ENCODE data around the gene ARHGAP45. TPM values are rescaled to one million over a fixed set of nuclear protein-coding genes. Genes with fewer than 3 reads are reported as not detected.

ARHGAP45 gene
- total and polyA plus RNA-seq, 4 donors, result 3.3 to 27.5 (median 9.7) TPM

DNA sequence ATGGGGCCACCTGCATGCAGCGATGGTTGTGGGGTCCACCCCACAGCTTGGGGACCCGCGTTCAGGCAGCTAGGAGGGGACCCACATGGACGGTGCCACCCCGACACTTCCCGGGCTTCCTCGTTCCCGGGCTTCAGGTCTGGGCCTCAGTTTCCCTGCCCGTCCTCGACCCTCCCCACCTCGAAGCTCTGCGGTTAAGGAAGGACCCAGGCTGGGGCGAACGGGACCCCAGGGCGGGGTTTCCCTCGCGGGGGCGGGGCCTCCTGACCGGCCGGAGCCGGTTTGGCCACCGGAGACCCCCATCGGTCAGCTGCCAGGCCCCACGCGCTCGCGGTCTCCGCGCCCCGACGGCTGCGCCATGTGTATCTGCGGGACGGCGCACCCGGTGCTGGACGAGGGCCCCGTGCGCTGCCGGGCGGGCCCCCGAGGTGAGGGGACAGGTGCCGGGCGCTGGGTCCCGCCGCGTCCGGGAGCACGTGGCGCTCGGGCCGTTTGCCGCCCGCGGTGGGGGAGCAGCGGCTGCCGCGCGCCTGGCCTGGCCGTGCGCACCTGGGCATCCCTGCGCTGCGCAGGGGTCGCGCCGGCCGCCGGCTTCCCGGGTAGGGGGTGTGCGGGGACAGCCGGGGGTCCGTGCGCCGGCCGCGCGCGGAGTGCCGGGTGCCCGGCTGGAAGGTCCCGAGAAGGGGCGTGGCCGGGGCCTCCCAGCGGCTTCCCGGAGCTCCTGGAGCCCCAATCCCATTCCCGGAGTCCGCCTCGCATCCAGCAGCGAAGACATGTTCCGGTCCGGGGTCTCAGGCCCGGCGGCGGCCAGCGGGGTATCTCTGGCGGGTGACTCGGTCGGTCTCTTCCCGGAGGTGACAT, 4.2 kb downstream of the ARHGAP45 start:
- TF ChIP-seq TAF1 (conservative IDR thresholded peaks at IDR 0.05) (no peak), HNF4A (conservative IDR thresholded peaks at IDR 0.05) (no peak)
- Histone ChIP-seq H3K4me3 (ENCODE audit: low read depth in 1 of 3, low read length in 3 of 3) (no peak overlapping the region), H3K27me3 (ENCODE audit: control insufficient read depth in 4 of 4, insufficient read depth in 4 of 4, low read length in 3 of 4) (peaks cover 0 to 7% (median 2%) of the 10 kb centered on the region in 4 donors), H3K36me3 (ENCODE audit: control insufficient read depth in 4 of 4, insufficient read depth in 3 of 4, low read depth in 1 of 4, low read length in 3 of 4) (peaks cover 0 to 1% (median 0%) of the 10 kb centered on the region in 4 donors), H3K9ac (ENCODE audit: low read depth in 1 of 2, low read length in 2 of 2) (no peak overlapping the region), H3K9me3 (ENCODE audit: control insufficient read depth in 4 of 4, low read length in 3 of 4) (no peaks in the 10 kb centered on the region), H3K27ac (ENCODE audit: low read depth in 1 of 2, low read length in 2 of 2) (no peak overlapping the region), H3K4me1 (ENCODE audit: control insufficient read depth in 4 of 4, insufficient read depth in 4 of 4, low read length in 3 of 4) (peaks cover 2 to 38% (median 14%) of the 10 kb centered on the region in 4 donors)
- 27% methylated on average over 99 of the region's 99 CpGs for WGBS
- DNase-seq (ENCODE audit: low spot score), result no peak

DNA sequence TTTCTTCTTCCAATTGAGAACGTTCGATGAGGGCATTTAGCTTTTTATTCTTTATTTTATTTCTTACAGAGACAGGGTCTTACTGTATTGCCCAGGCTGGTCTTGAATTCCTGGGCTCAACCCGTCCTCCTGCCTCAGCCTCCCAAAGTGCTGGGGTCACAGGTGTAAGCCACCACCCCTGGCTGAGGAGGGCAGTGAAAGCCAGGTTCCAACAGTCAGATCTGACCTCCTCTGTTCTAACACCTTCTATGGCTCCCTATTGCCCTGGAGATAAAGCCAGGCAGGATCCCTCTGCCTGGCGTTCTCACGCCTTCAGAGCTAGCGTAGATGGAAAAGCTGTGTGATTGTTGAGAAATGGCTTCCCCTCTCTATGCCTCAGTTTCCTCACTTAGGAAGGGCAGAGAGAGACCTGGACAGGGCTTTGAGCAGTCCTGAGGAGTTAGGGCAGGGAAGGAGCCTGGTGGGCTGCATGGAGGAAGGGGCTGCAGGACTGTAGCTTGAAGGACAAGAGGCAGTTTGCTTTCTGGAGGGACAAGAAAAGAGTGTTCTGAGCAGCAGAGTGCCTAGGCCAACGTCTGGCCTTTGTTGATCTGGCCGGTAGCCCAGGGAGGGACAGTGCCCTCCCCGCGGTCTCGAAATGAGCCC, 5.5 kb downstream of the ARHGAP45 start:
- H3K4me3 ChIP-seq (ENCODE audit: low read depth in 1 of 3, low read length in 3 of 3), result no peak overlapping the region
- H3K27me3 ChIP-seq (ENCODE audit: control insufficient read depth in 4 of 4, insufficient read depth in 4 of 4, low read length in 3 of 4), result peaks cover 0 to 7% (median 2%) of the 10 kb centered on the region in 4 donors
- no peak overlapping the region for H3K27ac ChIP-seq (ENCODE audit: low read depth in 1 of 2, low read length in 2 of 2)
- 79% methylated on average over 11 of the region's 11 CpGs for WGBS
- DNase-seq (ENCODE audit: low spot score), result no peak
- H3K36me3 ChIP-seq (ENCODE audit: control insufficient read depth in 4 of 4, insufficient read depth in 3 of 4, low read depth in 1 of 4, low read length in 3 of 4), result peaks cover 0 to 1% (median 0%) of the 10 kb centered on the region in 4 donors
- no peak for TF ChIP-seq JUND (IDR thresholded peaks at IDR 0.05)
- TF ChIP-seq FOXA1 (IDR thresholded peaks at IDR 0.05), result no peak
- no peak for TF ChIP-seq HNF4G (IDR thresholded peaks at IDR 0.05)
- TF ChIP-seq TAF1 (conservative IDR thresholded peaks at IDR 0.05), result no peak
- no peak for TF ChIP-seq CTCF (IDR thresholded peaks at IDR 0.05; ENCODE audit: low read depth, low read length, missing input control)
- H3K4me1 ChIP-seq (ENCODE audit: control insufficient read depth in 4 of 4, insufficient read depth in 4 of 4, low read length in 3 of 4), result peaks cover 7 to 32% (median 16%) of the 10 kb centered on the region in 4 donors
- no peaks in the 10 kb centered on the region for H3K9me3 ChIP-seq (ENCODE audit: control insufficient read depth in 4 of 4, low read length in 3 of 4)
- H3K9ac ChIP-seq (ENCODE audit: low read depth in 1 of 2, low read length in 2 of 2), result no peak overlapping the region

DNA sequence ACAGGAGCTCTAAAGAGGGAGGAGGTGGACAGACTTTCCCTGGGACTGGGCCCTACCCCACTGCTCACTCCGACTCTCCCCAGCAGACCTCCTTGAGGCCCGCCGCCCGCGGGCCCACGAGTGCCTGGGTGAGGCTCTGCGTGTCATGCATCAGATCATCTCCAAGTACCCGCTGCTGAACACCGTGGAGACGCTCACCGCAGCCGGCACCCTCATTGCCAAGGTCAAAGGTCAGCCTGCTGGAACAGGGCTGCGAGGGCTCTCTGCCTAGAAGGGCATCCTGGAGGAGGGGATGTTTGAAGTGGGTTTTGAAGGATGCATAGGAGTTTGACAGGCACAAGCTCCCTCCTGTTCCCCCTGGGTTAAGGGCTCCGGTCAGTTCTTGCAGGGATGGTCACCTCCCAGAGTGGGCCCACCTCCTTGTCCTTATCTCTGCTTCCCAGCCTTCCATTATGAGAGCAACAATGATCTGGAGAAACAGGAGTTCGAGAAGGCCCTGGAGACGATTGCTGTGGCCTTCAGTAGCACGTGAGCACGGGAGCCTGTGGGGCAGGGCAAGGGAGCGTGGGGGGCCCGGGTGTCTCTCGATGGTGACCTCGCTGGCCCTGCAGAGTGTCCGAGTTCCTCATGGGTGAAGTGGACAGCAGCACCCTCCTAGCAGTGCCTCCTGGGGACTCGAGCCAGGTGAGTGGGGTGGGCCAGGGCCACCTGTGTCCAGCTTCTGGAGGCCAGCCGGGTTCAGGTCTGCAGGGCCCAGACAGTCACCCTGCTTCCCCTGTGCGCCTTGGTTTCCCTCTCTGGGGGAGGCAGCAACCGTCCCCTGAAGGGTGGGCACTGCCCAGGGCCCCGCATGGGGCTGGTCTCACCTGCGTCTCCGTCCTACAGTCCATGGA, 6.3 kb downstream of the ARHGAP45 start:
- peaks cover 7 to 33% (median 16%) of the 10 kb centered on the region in 4 donors for H3K4me1 ChIP-seq (ENCODE audit: control insufficient read depth in 4 of 4, insufficient read depth in 4 of 4, low read length in 3 of 4)
- H3K27me3 ChIP-seq (ENCODE audit: control insufficient read depth in 4 of 4, insufficient read depth in 4 of 4, low read length in 3 of 4), result peaks cover 0 to 7% (median 2%) of the 10 kb centered on the region in 4 donors
- H3K9me3 ChIP-seq (ENCODE audit: control insufficient read depth in 4 of 4, low read length in 3 of 4), result no peaks in the 10 kb centered on the region
- DNase-seq (ENCODE audit: low spot score), result no peak
- 84% methylated on average over 30 of the region's 30 CpGs for WGBS
- H3K9ac ChIP-seq (ENCODE audit: low read depth in 1 of 2, low read length in 2 of 2), result no peak overlapping the region
- H3K36me3 ChIP-seq (ENCODE audit: control insufficient read depth in 4 of 4, insufficient read depth in 3 of 4, low read depth in 1 of 4, low read length in 3 of 4), result peaks cover 0 to 1% (median 0%) of the 10 kb centered on the region in 4 donors
- no peak overlapping the region for H3K4me3 ChIP-seq (ENCODE audit: low read depth in 1 of 3, low read length in 3 of 3)
- no peak for TF ChIP-seq FOXA2 (IDR thresholded peaks at IDR 0.05)
- TF ChIP-seq REST (IDR thresholded peaks at IDR 0.05), result no peak
- TF ChIP-seq RXRA (IDR thresholded peaks at IDR 0.05), result no peak
- no peak for TF ChIP-seq ZBTB33 (IDR thresholded peaks at IDR 0.05)
- TF ChIP-seq SP1 (IDR thresholded peaks at IDR 0.05), result no peak
- TF ChIP-seq, protein P1, sequence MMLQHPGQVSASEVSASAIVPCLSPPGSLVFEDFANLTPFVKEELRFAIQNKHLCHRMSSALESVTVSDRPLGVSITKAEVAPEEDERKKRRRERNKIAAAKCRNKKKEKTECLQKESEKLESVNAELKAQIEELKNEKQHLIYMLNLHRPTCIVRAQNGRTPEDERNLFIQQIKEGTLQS (IDR thresholded peaks at IDR 0.05), result no peak
- TF ChIP-seq JUND (IDR thresholded peaks at IDR 0.05), result no peak
- TF ChIP-seq NR2F2 (IDR thresholded peaks at IDR 0.05), result no peak
- TF ChIP-seq TAF1 (conservative IDR thresholded peaks at IDR 0.05), result no peak
- TF ChIP-seq FOXA1 (IDR thresholded peaks at IDR 0.05), result no peak
- TF ChIP-seq EGR1 (IDR thresholded peaks at IDR 0.05; ENCODE audit: low read depth in 2 of 2), result no peak
- no peak overlapping the region for H3K27ac ChIP-seq (ENCODE audit: low read depth in 1 of 2, low read length in 2 of 2)
